Inflammatory macrophage (primary cell): ENCODE results near the gene RPS18.

ENCODE experiments used
- DNase-seq, 2 donors: peaks; one replicate each; pipeline ENCODE4 v3.0.0-alpha.2; 2020 to 2022

Gene RPS18

DNA sequence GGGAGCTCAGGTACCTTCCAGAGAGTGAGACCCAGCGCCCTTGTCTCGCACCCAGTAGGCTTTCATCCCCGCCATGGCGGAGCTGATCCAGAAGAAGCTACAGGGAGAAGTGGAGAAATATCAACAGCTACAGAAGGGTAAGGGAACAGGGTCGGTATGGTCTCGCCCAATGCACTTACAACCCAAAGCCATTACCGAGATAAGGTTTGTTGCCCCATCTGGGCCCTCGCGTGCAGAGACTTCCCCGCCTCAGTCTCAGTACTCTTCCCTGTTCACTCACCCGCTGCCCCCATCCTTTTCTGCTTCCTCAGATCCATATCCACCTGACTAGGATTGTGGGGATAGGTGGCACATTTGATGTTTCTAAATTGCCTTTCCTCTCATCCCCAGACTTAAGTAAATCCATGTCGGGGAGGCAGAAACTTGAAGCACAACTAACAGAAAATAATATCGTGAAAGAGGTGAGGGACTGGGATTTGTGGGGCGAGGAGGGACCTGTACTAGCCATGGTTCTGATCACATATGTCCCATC, 18.0 kb downstream of the RPS18 start:
- DNase-seq, result no peak

DNA sequence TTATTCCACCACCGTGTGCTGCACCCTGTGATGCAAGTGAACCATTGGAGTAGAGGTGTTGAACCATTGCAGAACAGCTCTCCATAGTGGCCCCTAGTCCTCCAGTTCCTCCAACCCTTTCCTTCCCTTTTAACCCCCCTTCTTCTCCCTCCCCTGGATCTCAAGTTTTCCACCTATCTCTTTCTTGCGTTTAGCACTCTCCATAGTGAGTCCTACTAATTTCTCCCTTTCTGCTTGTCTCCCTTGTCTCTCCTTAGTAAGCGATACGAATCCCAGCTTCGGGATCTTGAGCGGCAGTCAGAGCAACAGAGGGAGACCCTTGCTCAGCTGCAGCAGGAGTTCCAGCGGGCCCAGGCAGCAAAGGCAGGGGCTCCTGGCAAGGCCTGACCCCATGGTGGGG, 18.6 kb downstream of the RPS18 start:
- no peak for DNase-seq

DNA sequence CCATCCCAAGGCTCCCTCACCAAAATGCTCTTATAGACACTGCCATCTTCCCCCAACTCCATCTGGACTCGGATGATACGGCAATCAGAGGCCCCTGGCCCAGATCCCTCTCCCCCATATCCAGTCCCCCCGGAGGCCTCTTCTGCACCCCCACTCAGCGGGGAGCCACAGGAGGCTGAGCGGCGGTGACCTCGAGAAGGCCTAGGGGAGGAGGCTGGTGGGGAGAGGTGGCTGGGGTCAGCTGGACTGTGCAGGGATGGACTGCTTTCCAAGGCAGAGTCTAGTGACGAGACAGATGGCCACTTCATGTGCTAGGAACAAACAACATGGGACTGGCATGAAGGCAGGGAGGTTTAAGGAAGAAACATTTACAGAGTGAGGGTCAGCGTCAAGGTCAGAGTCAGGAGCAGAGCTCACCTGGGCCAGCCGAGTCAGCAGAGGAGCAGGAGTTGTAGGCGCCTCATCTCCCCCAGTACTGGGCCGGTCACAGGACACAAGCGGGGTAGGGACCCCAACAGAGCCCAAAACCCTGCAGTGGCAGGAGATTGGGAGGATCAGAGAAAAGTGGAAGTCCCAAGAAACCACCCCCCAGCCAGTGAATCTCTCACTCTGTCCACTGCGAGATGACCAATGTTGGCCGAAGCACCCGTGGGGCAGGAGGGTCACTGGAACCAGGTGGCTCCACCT, 21.3 kb downstream of the RPS18 start:
- DNase-seq, result no peak

DNA sequence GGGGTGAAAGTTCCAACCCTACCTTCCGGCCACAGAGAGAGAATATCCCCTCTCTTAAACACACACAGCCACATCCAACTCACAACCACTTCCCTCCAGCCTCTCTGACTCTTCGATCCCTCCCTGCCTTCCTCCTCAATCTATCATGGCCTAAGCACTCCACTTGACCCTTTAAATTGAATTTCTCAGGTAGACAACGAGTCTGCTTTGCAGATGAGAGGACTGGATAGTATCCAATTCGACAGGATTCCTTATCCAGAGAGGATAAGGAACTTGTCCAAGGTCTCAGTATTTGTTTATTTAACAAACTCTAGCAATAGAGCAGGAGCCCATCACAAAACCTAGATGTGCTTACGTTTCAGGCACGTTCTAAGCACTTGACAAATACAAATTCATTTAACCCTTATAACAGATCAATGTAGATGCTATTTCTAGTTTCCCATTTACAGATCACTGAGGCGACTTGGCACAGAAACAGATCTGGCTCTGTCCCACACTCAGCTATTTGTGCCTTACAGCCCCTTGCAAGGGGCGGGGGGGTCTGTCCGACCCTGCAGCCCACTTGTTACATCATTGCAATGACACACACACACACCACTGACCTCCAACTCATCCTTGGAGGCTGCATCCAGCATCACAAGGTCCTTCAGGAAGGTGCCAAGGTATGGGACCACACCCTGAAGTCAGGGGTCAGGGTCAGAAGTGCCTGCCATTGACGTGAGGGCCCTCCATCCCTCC, 22.4 kb downstream of the RPS18 start:
- DNase-seq, result no peak

DNA sequence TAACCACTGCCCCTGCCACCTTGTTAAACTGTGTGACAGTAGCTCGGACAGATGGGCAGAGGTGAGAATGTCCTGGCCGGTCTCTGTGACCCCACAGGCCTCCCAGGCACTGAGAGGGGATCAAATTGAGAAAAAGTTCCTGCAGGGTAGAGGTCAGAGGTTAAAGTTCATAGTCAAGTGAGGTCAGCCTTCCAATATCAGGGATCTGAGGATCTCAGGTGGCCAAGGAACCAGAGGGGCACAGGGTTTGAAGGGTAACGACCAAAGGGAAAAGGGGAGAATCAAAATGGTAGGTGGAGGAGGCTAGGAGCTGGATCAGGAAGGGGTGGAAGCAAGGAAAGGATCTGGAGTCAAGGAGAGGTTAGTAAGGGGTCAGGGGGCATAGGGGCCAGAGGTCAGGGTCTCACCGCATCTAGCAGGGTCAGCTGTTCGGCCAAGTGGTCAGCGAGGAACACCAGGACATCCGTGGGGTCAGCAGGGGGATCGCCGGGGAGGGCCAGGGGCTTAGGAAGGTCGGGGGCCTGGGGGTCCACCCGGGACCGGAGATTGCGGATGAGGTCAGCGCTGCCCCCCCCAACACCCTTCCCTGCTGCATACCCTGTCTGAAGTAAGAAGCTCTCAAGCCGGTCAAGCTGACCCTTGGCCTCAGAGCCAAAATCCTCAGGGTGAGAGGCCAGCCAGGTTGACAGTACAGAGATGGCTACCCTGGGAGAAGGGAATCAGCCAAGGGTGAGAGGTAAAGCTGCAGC, 23.9 kb downstream of the RPS18 start:
- no peak for DNase-seq

DNA sequence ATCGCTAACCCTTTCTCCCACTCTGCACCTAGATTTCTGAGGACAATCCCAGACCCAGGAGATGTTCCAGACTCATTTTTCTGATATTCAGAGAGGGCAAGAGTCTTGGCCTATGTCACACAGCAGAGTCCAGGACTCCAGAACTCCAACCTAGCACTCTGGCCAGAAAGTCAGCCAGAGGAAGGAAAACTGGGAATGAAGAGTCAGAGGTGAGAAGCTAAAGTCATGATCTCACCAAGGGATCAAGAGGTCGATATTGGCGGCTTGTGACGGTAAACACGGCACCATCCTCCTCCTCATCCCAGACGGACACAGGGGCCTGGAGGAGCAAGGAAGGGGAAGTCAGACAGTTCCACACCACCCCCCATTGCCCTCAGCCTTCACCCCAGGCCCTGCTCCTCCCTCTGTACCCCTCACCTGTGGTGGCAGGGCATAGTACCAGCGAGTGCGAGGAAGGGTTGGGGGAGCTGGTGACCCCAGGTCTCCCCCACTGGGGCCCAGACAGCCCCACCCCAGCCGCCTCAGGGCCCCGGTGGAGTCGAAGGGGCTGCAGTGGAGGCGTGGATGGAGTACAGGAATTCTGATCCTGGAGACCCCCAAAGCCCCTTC, 25.0 kb downstream of the RPS18 start:
- no peak for DNase-seq

DNA sequence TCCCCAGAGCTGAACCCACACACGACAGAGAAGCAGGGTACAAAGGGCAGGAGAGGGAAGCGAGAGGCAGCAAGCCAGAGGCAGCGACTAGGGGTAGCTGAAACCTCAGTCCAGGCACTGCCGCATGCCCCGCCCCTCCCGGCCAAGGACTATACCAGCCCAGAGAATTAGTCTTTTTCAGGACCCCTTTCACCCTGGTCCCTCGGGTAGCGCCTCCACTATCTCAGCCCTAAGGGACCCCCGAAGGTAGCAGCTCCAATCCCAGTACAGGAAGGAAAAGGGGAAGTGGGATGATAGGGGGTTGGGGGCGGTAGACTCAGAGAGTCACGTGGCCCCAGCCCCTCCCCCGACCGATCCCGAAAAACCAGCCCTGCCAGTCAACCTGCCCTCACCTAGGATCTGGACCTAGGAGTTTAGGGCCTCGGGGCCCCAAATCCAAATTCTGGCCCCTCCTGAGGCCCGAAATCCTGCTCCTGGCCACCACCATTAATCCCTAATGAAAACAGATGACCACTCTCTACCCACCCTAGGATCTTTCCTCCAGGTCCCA, 25.6 kb downstream of the RPS18 start:
- peak in 1 of 2 donors; percentile 32 for DNase-seq

DNA sequence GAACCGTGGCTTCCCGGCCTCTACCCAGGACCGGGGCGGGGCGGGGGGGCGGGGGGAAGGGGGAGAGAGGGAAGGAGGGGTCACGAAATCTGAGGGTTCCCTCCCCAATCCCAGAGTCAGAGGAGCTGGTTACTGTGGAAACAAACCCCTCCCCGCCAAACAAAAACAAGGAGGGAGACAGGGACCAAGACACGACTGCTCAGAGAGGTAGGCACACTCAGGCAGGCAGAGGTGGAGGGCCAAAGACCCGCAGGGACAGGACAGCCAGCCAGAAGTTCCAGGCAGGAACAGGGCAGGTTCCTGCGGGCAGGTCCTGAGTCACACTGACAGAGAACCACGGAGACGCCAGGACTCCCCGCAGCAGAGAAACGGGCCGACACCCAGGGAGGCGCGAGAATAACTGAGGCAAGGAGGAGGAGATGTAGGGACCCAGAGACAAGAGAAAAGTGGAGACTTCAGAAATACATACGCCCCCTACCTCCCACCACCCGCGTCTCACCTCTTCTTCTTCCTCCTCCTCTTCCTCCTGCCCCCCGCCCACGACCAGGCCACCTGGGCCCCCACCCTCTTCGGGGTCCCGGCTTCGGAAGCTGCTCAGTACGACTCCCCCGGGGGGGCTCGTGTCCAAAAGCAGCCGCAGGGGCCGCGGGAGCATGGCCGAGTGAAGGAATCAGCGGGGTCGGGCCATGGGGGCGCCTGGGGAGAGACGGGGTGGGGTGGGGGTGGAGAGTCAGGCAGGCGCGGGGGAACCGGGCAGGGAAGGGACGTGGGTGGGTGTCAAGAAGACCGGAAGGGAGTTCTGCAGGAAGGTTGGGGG, 26.3 kb downstream of the RPS18 start:
- DNase-seq, result peak; percentile 72 to 79

DNA sequence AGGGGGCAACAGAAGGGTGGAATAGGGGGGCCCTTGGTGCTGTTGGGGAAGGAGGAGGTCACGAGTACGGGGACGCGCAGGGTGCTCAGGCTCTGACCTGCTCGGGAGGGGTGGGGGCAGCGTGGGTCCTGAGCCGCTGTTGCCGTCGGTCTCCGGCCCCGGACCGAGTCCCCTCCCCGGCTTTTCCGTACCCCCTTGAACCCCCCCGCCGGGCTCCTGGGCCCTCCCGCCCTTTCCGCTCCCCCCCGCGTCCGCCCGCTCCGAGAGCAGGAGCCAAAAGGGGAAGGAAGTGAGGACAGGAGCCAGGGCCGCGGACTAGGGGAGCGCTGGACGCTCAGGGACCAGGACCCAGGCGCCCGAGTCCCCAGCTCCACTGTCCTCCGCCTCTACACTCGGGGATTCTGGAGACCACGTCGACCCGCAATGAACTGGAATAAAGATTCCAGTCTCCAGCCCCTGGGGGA, 26.9 kb downstream of the RPS18 start, which contains the start of gene RGL2:
Gene RGL2, minus strand, starts transcription at position 170 of the 464 bp plus-strand sequence. CDS start 332 bp downstream, outside the sequence.
- DNase-seq, result peak; percentile 59 to 70

DNA sequence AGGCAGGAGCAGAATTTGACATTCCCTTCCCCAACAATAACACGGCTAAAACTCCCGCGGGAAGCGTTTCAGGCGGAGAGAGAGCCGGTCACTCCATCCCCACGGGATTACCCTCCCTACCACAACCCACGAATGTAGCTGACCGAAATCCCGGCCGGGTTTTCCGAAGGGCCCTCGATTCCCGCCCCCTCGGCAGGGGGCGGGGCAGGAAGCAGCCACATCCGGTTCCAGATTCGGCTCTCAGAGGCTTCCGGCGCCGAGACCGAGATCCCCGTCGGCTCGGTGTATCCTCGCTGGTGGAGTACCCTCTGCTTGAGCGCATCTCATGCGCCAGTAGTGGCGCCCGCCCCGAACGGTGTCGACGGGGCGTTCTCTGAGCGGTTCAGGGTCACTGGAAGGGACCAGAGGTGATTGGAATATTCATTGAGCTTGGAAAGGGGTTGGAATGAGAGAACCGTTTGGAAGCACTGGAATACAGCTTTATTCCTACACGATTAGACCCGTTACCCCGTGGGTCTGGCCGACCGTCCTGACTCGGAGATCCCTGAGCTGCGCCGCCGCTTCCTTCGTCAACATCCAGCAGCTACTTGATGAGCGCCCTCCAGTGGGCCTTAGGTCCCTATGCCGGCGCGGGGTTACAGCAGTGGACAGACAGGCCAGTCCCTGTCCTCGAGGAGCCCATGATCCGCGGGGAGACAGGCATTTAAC, 27.5 kb downstream of the RPS18 start:
- DNase-seq, result peak; percentile 91 to 93

DNA sequence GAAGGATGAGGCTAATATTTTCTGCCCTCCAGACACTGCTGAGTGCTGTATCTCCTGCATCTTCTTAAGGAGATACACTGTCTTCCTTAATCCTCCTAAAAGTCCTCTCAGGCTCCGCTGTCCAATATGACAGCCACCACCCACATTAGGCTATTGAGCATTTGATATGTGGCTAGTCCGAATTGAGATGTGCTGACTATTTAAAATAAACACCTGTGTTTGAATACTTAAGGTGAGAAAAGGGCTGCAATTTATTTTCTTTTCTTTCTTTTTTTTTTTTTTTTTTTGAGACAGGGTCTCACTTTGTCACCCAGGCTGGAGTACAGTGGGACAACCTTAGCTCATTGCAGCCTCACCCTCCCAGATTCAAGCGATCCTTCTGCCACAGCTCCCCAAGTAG, 30.0 kb downstream of the RPS18 start:
- no peak for DNase-seq

DNA sequence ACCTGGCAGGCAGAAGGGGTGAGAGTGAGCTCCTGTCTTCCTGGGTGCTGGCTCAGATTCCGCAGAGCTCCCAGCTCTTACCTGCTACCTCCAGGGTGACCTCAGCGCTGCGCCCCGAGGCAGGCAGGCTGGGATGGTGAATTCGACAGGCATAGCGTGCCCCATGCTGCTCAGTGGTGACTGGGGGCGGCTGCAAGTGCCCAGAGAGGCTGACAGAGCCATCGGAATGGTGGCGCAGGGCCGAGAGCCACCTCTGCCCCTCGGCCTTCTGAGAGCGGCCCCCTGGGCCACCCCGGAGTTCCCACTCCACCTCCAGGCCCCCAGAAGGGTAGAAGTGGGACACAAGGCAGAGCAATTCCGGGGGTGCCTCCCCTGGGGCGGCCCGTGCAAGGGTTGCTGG, 32.3 kb downstream of the RPS18 start:
- no peak for DNase-seq

DNA sequence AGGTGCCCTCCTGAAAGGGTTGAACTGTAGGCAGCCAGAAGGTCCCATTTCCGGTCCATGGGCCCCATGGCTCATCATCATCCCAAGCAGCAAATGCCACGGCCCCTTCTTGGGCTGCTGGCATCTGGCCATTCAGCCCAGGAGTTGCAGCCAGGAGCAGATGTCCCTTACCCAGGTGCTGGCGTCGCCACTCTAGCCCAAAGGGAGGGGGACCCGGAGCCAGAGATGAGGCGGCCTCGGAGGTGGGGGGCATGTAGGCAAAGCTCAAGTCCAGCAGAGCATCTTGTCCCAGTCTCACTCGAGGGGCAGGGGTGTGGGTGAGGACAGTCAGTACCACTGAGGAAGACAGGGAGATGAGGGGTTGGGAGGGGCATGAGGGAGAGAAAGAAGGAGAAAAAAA, 33.2 kb downstream of the RPS18 start:
- DNase-seq, result no peak

DNA sequence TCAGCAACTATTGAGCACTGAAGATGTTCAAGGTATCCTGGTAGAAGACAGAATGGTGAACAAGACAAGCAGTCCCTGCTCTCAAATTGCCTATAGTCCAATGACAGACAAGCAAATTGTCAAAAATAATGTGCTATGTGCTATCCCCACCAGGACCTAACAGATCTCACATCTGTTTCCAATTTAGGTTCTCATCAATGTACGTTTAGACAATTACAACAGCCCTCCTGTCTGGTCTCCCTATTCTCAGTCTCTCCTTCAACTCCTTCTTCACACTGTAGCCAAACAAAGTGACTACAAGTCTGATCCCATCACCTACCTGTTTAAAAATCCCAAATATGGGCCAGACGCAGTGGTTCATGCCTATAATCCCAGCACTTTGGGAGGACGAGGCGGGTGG, 34.5 kb downstream of the RPS18 start:
- no peak for DNase-seq

DNA sequence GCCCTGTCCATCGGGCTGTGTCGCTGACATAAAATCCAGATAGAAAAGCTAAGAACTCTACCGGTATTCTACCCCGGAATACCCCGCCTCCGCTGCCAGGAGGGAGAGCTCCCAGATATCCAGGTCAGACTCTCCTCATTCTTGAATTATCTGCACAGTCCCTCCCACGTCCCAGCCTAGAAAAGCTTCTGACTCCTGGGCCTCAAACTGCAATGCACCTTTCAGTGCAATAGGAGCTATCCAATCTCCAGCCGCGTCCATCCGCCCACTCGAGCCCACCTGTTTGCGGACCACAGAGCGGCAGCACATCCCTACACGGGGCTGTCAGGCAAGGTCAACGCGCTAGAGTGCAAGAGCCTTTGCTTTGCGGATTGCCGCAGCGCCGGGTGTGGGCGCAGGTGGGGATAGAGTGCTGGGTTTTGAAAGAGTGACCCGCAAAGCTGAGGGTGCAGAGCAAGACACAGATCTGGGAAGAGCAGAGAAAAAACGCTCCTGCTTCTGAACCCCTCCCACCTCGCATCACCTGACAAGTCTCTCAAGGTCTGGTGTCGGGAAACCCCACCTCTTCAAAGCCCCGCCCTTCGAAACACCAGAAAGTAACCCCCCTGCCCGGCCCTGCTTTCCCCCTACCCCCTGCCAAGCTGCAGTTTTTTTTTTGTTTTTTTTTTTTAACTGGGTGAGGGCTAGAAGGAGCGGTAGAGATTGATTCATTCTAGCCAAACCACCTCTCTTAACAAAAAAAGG, 40.7 kb downstream of the RPS18 start:
- DNase-seq, result peak; percentile 51 to 79

DNA sequence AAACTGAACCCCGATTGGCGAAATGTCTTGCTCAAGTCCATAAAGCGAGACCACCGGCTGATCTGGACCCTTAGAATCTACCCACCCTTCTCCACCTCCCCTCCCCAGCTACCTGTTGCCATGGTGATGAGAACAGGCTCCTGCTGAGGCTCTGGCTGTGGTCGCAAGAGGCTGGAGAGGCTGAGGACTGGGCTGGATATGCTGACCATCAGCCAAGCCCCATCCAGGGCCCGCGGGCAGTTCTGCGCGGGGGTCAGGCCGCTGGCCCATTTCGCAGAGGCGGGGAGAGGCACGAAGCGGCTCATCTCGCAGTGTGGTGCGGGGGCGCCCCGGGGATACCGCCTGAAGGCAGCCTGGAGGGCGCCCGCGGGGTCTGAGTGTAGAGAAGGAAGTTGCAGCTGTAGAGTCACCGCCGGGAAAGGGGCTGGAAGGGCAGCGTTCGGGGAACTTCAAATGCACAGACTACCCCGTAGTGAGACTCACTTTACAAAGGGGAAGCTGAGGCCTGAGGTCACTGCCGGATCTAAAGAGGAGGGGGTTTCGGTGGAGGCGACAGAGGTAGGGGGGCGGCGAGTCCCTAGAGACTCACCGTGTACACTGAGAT, 41.3 kb downstream of the RPS18 start:
- peak; percentile 62 to 88 for DNase-seq

DNA sequence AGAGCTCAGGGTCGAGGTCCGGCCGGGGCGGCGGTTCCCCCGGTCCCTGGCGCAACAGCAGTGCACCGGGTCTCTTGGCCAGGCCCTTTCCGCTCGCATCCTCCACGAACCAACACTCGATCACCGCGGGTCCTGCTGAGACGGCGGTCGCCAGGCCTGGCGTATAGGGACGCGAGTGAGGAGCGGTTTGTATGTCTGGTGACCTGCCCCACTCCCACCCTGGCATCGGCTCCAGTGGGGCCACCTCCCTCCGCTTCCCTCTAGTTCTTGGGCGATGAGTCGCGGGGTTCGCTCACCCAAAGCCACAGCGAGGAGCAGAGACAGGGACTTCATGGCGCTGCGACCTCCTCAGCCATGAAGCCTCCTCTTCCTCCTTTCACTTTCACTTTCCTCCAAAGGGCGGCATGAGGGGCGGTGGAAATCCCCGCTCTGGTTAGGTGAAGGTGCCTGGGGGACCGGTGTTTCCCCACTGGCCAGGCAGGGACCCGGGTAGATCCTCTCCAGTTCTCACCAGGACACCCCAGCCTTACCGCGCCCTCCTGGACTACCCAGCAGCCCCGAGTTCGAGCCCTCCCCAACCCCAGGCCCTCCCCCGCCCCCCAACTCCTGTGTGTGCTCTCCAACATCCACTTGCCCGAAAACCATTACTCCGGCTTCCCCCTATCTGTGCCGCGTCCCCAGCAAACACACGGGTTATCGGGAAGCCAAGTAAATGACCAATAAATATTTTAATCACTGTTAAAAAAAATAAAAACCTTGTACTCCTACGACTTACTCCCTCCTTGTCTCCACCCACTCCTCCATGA, 42.0 kb downstream of the RPS18 start, which contains the start of gene TAPBP:
Gene TAPBP, minus strand, starts transcription at position 370 of the 806 bp plus-strand sequence. Its CDS starts 37 bp downstream, at position 333.
- DNase-seq, result peak; percentile 57 to 59

DNA sequence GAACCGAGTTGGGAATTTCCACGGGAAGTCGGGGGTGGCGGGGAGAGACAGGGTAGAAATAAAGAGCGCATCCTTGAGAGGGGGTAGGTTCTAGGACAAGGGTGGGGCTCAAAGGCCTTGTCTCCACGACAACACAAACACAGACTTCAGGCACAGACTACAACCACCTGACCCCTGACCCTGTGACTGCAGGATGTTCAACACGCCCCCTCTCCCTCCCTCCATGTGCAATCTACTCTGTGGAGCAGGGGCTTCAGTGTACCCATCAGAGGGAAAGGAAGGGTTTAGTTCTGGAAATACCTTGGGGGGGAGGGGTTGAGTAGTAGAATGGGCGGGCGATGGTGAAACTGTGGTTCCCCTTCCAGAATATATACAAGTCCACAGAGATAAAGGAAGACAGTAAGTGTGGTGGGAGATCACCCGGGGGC, 42.7 kb downstream of the RPS18 start:
- peak; percentile 84 to 92 for DNase-seq
